Panc1 (cell line): ENCODE data around the gene HBEGF. TPM values are rescaled to one million over a fixed set of nuclear protein-coding genes. Genes with fewer than 3 reads are reported as not detected.

ENCODE experiments used
- ATAC-seq: fragments of 200-7000 bp; cut with Tn5 transposase; 2 replicates; pipeline ENCODE4 v1.9.1; 2020; ENCODE audit warnings: mild to moderate bottlenecking, moderate library complexity
- BruUV-seq: library from RNA; stranded (reverse); fragments of 400-500 nt; replicated peaks from 2 replicates; lab custom pipeline; 2021; lab: Mats Ljungman, UMichigan
- CTCF ChIA-PET: fragments of 300-600 bp; sonication (Branson Sonifier 250); formaldehyde crosslinking; loops from one replicate; lab custom pipeline; 2022; ENCODE audit warnings: antibody characterized with exemption; lab: Charles Lee
- POLR2A ChIA-PET: fragments of 300-600 bp; sonication (Branson Sonifier 250); formaldehyde crosslinking; loops from one replicate; lab custom pipeline; 2022; ENCODE audit warnings: antibody characterized with exemption; lab: Charles Lee
- DNase-seq: peaks from one replicate; pipeline ENCODE4 v3.0.0-alpha.2; 2010; ENCODE audit warnings: low read depth, low spot score
- H3K27ac ChIP-seq: 2 replicates; pipeline ENCODE4 v1.5.1; 2011; ENCODE audit warnings: mild to moderate bottlenecking, low read length, inconsistent platforms
- H3K27me3 ChIP-seq: fragments of 200-500 bp; sonication (Bioruptor generic); 2 replicates; pipeline ENCODE4 v1.6.0; 2014; ENCODE audit warnings: low read length, inconsistent platforms; ENCODE audit not compliant: control insufficient read depth, insufficient read depth
- H3K36me3 ChIP-seq: fragments of 200-500 bp; sonication (Bioruptor generic); 2 replicates; pipeline ENCODE4 v1.5.1; 2014; ENCODE audit warnings: inconsistent platforms, mild to moderate bottlenecking, low read length, moderate library complexity; ENCODE audit not compliant: control insufficient read depth, insufficient read depth
- H3K4me1 ChIP-seq: 2 replicates; pipeline ENCODE4 v1.5.1; 2011; ENCODE audit warnings: inconsistent platforms, mild to moderate bottlenecking, low read length, moderate library complexity; ENCODE audit not compliant: control insufficient read depth, insufficient read depth
- H3K4me3 ChIP-seq, 2 experiments: 2 replicates each; pipeline ENCODE4 v1.5.1; 2011 to 2012; ENCODE audit warnings: low read depth in 2 of 2, low read length in 2 of 2, mild to moderate bottlenecking in 2 of 2, inconsistent platforms in 1 of 2, moderate library complexity in 1 of 2
- H3K9me3 ChIP-seq: fragments of 200-500 bp; sonication (Bioruptor generic); 2 replicates; pipeline ENCODE4 v1.5.1; 2014; ENCODE audit warnings: low read depth, mild to moderate bottlenecking, inconsistent platforms, low read length, moderate library complexity; ENCODE audit not compliant: control insufficient read depth, insufficient read depth
- CTCF ChIP-seq: fragments of 450-650 bp; IDR thresholded peaks from 2 replicates; pipeline ENCODE4 v1.5.1; 2017; ENCODE audit warnings: mild to moderate bottlenecking
- POLR2AphosphoS5 ChIP-seq: IDR thresholded peaks from 2 replicates; pipeline ENCODE4 v1.6.1; 2012; ENCODE audit warnings: mild to moderate bottlenecking, low read depth, low read length, moderate library complexity
- REST ChIP-seq, 2 experiments: IDR thresholded peaks; 2 replicates each; pipeline ENCODE4 v1.6.1; 2011 to 2012; ENCODE audit warnings: low read depth in 2 of 2, control low read depth in 1 of 2, low read length in 1 of 2, mild to moderate bottlenecking in 1 of 2, moderate library complexity in 1 of 2; ENCODE audit not compliant: insufficient read depth in 1 of 2
- SIN3A ChIP-seq: IDR thresholded peaks from 2 replicates; pipeline ENCODE4 v1.6.1; 2012; ENCODE audit warnings: low read depth, mild to moderate bottlenecking, low read length, moderate library complexity, borderline replicate concordance; ENCODE audit not compliant: insufficient read depth
- TCF7L2 ChIP-seq: IDR thresholded peaks from 2 replicates; pipeline ENCODE4 v1.6.1; 2011; ENCODE audit warnings: mild to moderate bottlenecking, low read depth, low read length, inconsistent platforms
- in situ Hi-C: cut with HindIII; loops from 2 replicates; pipeline ENCODE4 v1.10.0; 2016; ENCODE audit warnings: low sequenced_read_pairs, low pct_unique_long_range_greater_than_20kb
- intact Hi-C: fragments of 100-400 bp; cut with micrococcal nuclease; formaldehyde crosslinking; loops from one replicate; pipeline ENCODE4 v1.10.0; 2022; ENCODE audit not compliant: unreplicated experiment
- total RNA-seq: library from RNA; stranded (reverse); gene quantifications from one replicate; pipeline ENCODE4 v1.2.1, GENCODE V29; 2021; ENCODE audit not compliant: unreplicated experiment

Gene HBEGF
- total RNA-seq, 1 experiment from 2014 or later: 5.0 TPM

GRCh38 chr5:140388052-140388451 is 41.6 kb upstream of the HBEGF start:
- H3K36me3 ChIP-seq: no peaks in the 10 kb centered on the region
- H3K27ac ChIP-seq: no peak overlapping the region
- TF ChIP-seq SIN3A: no peak
- no peak for TF ChIP-seq TCF7L2
- no peak for TF ChIP-seq POLR2AphosphoS5
- no peak for TF ChIP-seq CTCF
- no peak for TF ChIP-seq REST (IDR thresholded peaks at IDR 0.05; ENCODE audit: insufficient read depth in 1 of 2, low read depth in 2 of 2, low read length in 1 of 2)
- H3K9me3 ChIP-seq: no peaks in the 10 kb centered on the region
- no TSS peak for BruUV-seq
- H3K4me3 ChIP-seq: no peak overlapping the region
- POLR2A ChIA-PET: no interaction called here
- H3K4me1 ChIP-seq: no peaks in the 10 kb centered on the region
- in situ Hi-C loops: no loop called here
- ATAC-seq (no peak), DNase-seq (no peak)
- no peaks in the 10 kb centered on the region for H3K27me3 ChIP-seq
- intact Hi-C loops: no loop called here
- CTCF ChIA-PET: interaction anchor here (0.7 kb wide), 1 partner anchor 260 kb away, joined by 3 read pairs; the partner anchor contains the start of genes IK and NDUFA2

- in situ Hi-C loops (no loop called here), intact Hi-C loops (no loop called here)
- TF ChIP-seq REST (IDR thresholded peaks at IDR 0.05; ENCODE audit: insufficient read depth in 1 of 2, low read depth in 2 of 2, low read length in 1 of 2) (no peak), TCF7L2 (no peak), POLR2AphosphoS5 (no peak), SIN3A (no peak), CTCF (no peak)
- DNase-seq: no peak
- ChIA-PET POLR2A (no interaction called here), CTCF (no interaction called here)
- Histone ChIP-seq H3K4me1 (no peaks in the 10 kb centered on the region), H3K27ac (no peak overlapping the region), H3K36me3 (no peaks in the 10 kb centered on the region), H3K4me3 (no peak overlapping the region), H3K9me3 (no peaks in the 10 kb centered on the region), H3K27me3 (no peaks in the 10 kb centered on the region)
- ATAC-seq: no peak
- no TSS peak for BruUV-seq
Measured at GRCh38 chr5:140383300-140383699, 36.9 kb upstream of the HBEGF start.
